Keratinocyte (primary cell): ENCODE data around the gene TMEM123.

Source experiments
- EZH2 ChIP-seq: IDR thresholded peaks from one replicate; pipeline ENCODE4 v1.6.1; 2012; ENCODE audit warnings: inconsistent platforms, mild to moderate bottlenecking, low read length, moderate library complexity
- TF ChIP-seq, protein P1 (sequence below), 3 experiments: IDR thresholded peaks in 1 of 3; conservative IDR thresholded peaks in 1 of 3; optimal IDR thresholded peaks in 1 of 3; 2 replicates in 2 of 3; 3 replicates in 1 of 3; pipeline versions ENCODE3 to v1.5.1; 2011; ENCODE audit warnings: low read length in 3 of 3, mild to moderate bottlenecking in 3 of 3, moderate library complexity in 2 of 3, control low read depth in 1 of 3, inconsistent platforms in 1 of 3; ENCODE audit not compliant: insufficient read depth in 2 of 3; ENCODE audit errors: extremely low read depth in 1 of 3

GRCh38 chr11:102476812-102477211, 24.2 kb upstream of the TMEM123 start:
- TF ChIP-seq, protein P1, sequence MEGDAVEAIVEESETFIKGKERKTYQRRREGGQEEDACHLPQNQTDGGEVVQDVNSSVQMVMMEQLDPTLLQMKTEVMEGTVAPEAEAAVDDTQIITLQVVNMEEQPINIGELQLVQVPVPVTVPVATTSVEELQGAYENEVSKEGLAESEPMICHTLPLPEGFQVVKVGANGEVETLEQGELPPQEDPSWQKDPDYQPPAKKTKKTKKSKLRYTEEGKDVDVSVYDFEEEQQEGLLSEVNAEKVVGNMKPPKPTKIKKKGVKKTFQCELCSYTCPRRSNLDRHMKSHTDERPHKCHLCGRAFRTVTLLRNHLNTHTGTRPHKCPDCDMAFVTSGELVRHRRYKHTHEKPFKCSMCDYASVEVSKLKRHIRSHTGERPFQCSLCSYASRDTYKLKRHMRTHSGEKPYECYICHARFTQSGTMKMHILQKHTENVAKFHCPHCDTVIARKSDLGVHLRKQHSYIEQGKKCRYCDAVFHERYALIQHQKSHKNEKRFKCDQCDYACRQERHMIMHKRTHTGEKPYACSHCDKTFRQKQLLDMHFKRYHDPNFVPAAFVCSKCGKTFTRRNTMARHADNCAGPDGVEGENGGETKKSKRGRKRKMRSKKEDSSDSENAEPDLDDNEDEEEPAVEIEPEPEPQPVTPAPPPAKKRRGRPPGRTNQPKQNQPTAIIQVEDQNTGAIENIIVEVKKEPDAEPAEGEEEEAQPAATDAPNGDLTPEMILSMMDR (optimal IDR thresholded peaks at IDR 0.05 in 1 of 3, IDR thresholded peaks at IDR 0.05 in 1 of 3, conservative IDR thresholded peaks at IDR 0.05 in 1 of 3; ENCODE audit: extremely low read depth in 1 of 3, insufficient read depth in 2 of 3, low read length in 3 of 3): no peak
- TF ChIP-seq EZH2: no peak
